GM19463 (cell line): ENCODE measurements around the gene OR2K2.
"Not testable (repeated sequence)": the region's sequence is repeated elsewhere in the genome, so short reads cannot be mapped to it uniquely, and the experiment has no call there.

Source experiments
- ATAC-seq: cut with Tn5 transposase; IDR thresholded peaks from one replicate; pipeline ENCODE4 v1.9.1; 2021; ENCODE audit warnings: mild to moderate bottlenecking, moderate library complexity; ENCODE audit not compliant: unreplicated experiment

The OR2K2 gene

DNA sequence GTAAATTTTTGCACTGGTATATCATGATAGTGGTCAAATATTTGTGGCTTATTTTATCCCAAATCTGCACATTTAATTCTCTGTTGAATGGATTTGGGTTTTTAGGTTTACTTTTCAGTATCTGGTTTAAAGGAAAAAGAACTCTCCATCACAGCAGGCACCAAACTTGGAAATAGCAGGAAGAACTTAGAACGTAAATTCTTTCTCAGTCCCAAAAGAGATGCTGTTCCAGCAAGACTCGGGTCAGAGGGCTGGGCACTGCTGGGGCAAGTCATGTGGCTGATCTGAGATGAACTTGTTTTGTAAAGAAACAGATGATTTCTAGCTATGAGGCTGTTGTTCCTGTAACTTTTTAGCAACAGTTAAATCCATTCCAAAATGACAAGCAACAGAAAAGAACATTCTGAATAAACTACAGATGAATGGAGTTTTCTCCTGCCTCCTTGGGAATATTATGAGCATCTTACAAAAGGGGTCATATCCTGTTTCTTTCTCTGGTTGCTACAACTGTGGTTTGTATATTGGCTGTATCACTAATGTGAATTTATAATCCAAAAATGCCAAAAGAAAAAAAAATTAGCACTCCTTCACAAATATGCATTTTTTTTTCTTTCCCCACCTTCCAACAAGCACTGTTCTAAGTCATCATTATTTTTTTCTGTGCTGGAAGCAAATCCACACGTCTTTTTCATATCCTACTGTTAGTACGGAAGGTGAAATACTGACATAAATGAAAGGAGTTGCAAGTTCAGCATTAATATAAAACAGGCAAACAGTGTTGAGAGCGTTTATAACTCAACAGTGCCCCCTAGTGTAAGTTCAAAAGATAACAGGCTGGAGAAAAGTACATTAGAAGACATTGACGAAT lies 31.1 kb downstream of the OR2K2 start:
- ATAC-seq: no peak

DNA sequence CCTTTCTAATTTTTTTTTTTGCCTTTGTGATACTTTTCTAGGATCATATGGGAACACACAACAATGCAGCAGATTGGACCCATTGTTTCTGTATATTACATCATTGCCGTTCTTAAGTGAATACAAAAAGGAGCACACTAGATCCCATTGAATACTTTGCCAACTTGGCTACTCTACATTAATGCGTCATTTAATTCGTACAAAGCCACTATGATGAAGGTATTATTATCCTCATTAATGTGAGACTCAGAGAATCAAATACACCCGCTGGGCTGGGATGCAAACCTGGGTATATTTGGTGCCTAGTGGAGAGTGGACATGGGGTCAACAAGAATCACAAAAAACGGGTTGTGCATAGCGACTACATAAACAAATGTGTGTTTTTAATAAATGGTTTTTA lies 31.9 kb downstream of the OR2K2 start:
- no peak for ATAC-seq

- no peak for ATAC-seq
These were observed 32.8 kb downstream of the OR2K2 start for GRCh38 chr9:111297066-111297824.

GRCh38 chr9:111294691-111295451 lies 35.2 kb downstream of the OR2K2 start:
- ATAC-seq: no peak

DNA sequence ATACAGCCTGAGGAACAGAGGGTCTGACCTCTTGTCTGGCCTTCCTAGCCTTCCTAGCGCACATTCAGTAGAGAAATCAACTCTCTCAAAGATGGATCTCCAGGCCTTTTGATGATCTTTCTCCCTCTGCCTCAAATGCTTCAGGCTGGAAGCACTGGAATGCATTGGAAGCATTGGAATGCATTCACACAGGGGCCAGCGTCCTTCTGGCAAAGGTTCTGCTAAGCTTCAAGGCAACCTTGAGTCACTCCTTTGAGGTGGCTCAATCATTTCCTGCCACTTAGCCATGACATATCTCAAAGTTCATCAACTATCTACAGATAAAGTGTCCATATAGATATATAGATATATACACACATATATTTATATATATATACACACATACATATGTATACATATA lies 42.9 kb downstream of the OR2K2 start:
- no peak for ATAC-seq

DNA sequence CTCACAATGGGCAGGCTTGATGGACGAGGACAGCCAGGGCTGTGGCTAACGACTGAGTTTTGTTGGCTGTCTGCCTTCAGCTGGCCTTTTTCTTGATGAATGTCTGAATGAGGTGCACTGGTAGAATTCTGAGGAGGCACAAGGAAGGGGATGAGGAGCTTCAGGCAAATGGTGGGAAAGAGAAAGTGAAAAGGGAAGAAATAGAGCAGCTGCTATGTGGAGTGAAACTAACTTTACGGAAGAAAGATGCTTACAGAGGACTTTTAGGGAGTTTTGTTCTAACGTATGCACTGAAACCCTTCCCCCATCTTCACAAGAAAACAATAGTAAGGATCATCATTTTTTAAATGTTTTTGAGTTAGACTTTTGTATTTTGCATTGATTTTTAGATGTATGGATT lies 45.3 kb downstream of the OR2K2 start:
- ATAC-seq: no peak

DNA sequence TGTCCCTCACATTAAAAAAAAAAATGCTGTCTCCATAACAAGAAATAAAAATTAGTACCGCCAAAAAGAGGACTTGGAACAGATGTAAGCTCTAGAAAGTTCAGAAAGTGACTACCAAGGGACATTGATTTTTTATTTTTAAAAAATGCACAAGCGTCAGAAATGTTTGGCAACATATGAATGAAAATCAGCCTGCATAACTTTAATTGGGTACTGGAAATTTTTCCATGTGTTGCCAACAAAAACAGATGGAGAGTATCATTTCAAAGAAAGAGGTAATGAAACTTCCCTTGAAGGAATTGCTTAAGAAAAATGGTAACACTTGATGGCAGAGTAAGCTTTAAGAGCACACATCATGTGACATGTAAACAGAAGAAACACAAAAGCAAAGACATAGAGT lies 47.2 kb downstream of the OR2K2 start:
- ATAC-seq: no peak

DNA sequence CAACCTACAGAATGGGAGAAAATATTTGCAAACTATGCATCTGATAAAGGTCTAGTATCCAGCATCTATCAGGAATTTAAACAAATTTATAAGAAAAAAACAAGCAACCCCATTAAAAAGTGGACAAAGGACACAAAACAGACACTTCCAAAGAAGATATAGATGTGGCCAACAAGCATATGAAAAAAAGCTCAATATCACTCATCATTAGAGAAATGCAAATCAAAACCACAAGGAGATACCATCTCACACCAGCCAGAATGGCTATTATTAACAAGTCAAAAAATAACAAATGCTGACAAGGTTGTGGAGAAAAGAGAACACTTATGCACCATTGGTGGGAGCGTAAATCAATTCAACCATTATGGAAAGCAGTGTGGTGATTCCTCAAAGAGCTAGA lies 49.2 kb downstream of the OR2K2 start:
- ATAC-seq: not testable (repeated sequence)
